Tibial nerve (tissue), 3 donors: ENCODE data around the gene RRAS.

ENCODE experiments used
- CTCF ChIP-seq, 5 experiments: fragments of 200-600 bp in 3 of 5; fragments of 450-650 bp in 2 of 5; sonication (generic) in 3 of 5; IDR thresholded peaks; one replicate each; pipeline ENCODE4 v1.5.1; 2016 to 2019; ENCODE audit warnings: antibody characterized with exemption in 5 of 5, mild to moderate bottlenecking in 3 of 5, moderate library complexity in 2 of 5
- POLR2A ChIP-seq, 2 donors: fragments of 450-650 bp; IDR thresholded peaks; one replicate each; pipeline ENCODE4 v1.6.1; 2017; ENCODE audit warnings: antibody characterized with exemption in 2 of 2, mild to moderate bottlenecking in 2 of 2, moderate library complexity in 2 of 2

- TF ChIP-seq CTCF (IDR thresholded peaks at IDR 0.05) (no peak), POLR2A (IDR thresholded peaks at IDR 0.05) (no peak)
Observed at GRCh38 chr19:49683814-49684250, 43.9 kb upstream of the RRAS start.
